MCF 10A (cell line): ENCODE data around the gene SCGB1C2. TPM values are rescaled to one million over a fixed set of nuclear protein-coding genes. Genes with fewer than 3 reads are reported as not detected.

Experiments used
- BruUV-seq: library from RNA; stranded (reverse); fragments of 400-500 nt; replicated peaks from 2 replicates; lab custom pipeline; 2021; lab: Mats Ljungman, UMichigan
- CTCF ChIA-PET: fragments of 300-600 bp; sonication (Branson Sonifier 250); formaldehyde crosslinking; extraction: SDS; loops from one replicate; lab custom pipeline; 2021; ENCODE audit warnings: antibody characterized with exemption, inconsistent platforms; lab: Yijun Ruan, JAX
- POLR2A ChIA-PET: fragments of 300-600, 350-650 bp; sonication (Branson Sonifier 250); formaldehyde crosslinking; extraction: SDS; loops from one replicate; lab custom pipeline; 2020; ENCODE audit warnings: antibody characterized with exemption, inconsistent platforms; lab: Yijun Ruan, JAX
- DNase-seq: peaks from one replicate; pipeline ENCODE4 v3.0.0-alpha.2; 2018; ENCODE audit not compliant: unreplicated experiment
- H3K27ac Mint-ChIP-seq: one replicate; pipeline ENCODE4 v1.8.0; 2022; ENCODE audit warnings: mild to moderate bottlenecking, low read depth, mixed read lengths; ENCODE audit not compliant: unreplicated experiment
- H3K27me3 Mint-ChIP-seq: one replicate; pipeline ENCODE4 v1.8.0; 2022; ENCODE audit warnings: mixed read lengths; ENCODE audit not compliant: insufficient read depth, unreplicated experiment
- H3K36me3 Mint-ChIP-seq: one replicate; pipeline ENCODE4 v1.8.0; 2022; ENCODE audit warnings: mild to moderate bottlenecking, moderate library complexity, mixed read lengths; ENCODE audit not compliant: insufficient read depth, unreplicated experiment
- H3K4me1 Mint-ChIP-seq: one replicate; pipeline ENCODE4 v1.8.0; 2022; ENCODE audit warnings: mixed read lengths; ENCODE audit not compliant: insufficient read depth, unreplicated experiment
- H3K4me3 Mint-ChIP-seq: one replicate; pipeline ENCODE4 v1.8.0; 2022; ENCODE audit warnings: mild to moderate bottlenecking, moderate library complexity, mixed read lengths; ENCODE audit not compliant: unreplicated experiment
- H3K9me3 Mint-ChIP-seq: one replicate; pipeline ENCODE4 v1.8.0; 2022; ENCODE audit warnings: mixed read lengths; ENCODE audit not compliant: unreplicated experiment
- CTCF ChIP-seq: fragments of 200-600 bp; IDR thresholded peaks from one replicate; pipeline ENCODE4 v1.8.0; 2022; ENCODE audit warnings: antibody characterized with exemption, mild to moderate bottlenecking; ENCODE audit not compliant: unreplicated experiment
- intact Hi-C: fragments of 100-400 bp; cut with micrococcal nuclease; formaldehyde crosslinking; loops from 2 replicates; pipeline ENCODE4 v1.14.1; 2022
- total RNA-seq: library from RNA; stranded (reverse); gene quantifications from 2 replicates; pipeline ENCODE4 v1.2.3, GENCODE V29; 2022

Gene SCGB1C2
- total RNA-seq, 1 experiment from 2014 or later: not detected

GRCh38 chr17:171871-172270 lies 34.5 kb downstream of the SCGB1C2 start:
- Mint-ChIP-seq H3K4me3 (no peak overlapping the region), H3K4me1 (no peaks in the 10 kb centered on the region), H3K27ac (no peak overlapping the region), H3K36me3 (no peaks in the 10 kb centered on the region), H3K27me3 (no peaks in the 10 kb centered on the region), H3K9me3 (no peaks in the 10 kb centered on the region)
- ChIA-PET CTCF (no interaction called here), POLR2A (no interaction called here)
- intact Hi-C loops: no loop called here
- TF ChIP-seq CTCF: no peak
- DNase-seq: no peak
- BruUV-seq: no TSS peak

GRCh38 chr17:172401-172800 lies 35.0 kb downstream of the SCGB1C2 start:
- BruUV-seq: no TSS peak
- ChIA-PET POLR2A (no interaction called here), CTCF (no interaction called here)
- TF ChIP-seq CTCF: no peak
- intact Hi-C loops: no loop called here
- H3K9me3 Mint-ChIP-seq: no peaks in the 10 kb centered on the region
- no peak for DNase-seq
- H3K27ac Mint-ChIP-seq: no peak overlapping the region
- H3K27me3 Mint-ChIP-seq: no peaks in the 10 kb centered on the region
- no peaks in the 10 kb centered on the region for H3K4me1 Mint-ChIP-seq
- no peaks in the 10 kb centered on the region for H3K36me3 Mint-ChIP-seq
- no peak overlapping the region for H3K4me3 Mint-ChIP-seq

- Mint-ChIP-seq H3K4me1 (no peaks in the 10 kb centered on the region), H3K36me3 (no peaks in the 10 kb centered on the region), H3K27ac (no peak overlapping the region), H3K9me3 (no peaks in the 10 kb centered on the region), H3K27me3 (no peaks in the 10 kb centered on the region), H3K4me3 (no peak overlapping the region)
- intact Hi-C loops: no loop called here
- POLR2A ChIA-PET: interaction anchor here (0.7 kb wide), 1 partner anchor 10 kb away, joined by 3 read pairs; no protein-coding TSS in a partner anchor
- no peak for TF ChIP-seq CTCF
- BruUV-seq: no TSS peak
- no peak for DNase-seq
- CTCF ChIA-PET: no interaction called here
These were observed 36.0 kb downstream of the SCGB1C2 start for GRCh38 chr17:173166-173911.

GRCh38 chr17:177155-177554 lies 39.8 kb downstream of the SCGB1C2 start:
- ChIA-PET CTCF (interaction anchor here (0.6 kb wide), 1 partner anchor 576 kb away, joined by 5 read pairs; no protein-coding TSS in a partner anchor), POLR2A (no interaction called here)
- Mint-ChIP-seq H3K4me3 (no peak overlapping the region), H3K4me1 (no peaks in the 10 kb centered on the region), H3K27me3 (peaks cover 6% of the 10 kb centered on the region), H3K36me3 (no peaks in the 10 kb centered on the region), H3K27ac (no peak overlapping the region), H3K9me3 (no peaks in the 10 kb centered on the region)
- TF ChIP-seq CTCF: no peak
- intact Hi-C loops: no loop called here
- no peak for DNase-seq
- BruUV-seq: no TSS peak
